Measurements from ENCODE around the gene RBMS3.
A peak's percentile ranks its signal among the peaks of the same experiment; 100 is the strongest.

RBMS3 gene

GRCh38 chr3:29279286-29279685, 1.6 kb upstream of the RBMS3 start:
- H3K4me1 ChIP-seq (ENCODE audit: control insufficient read depth, insufficient read depth, low read length) = peaks cover 6% of the 10 kb centered on the region
- H3K9ac ChIP-seq (ENCODE audit: low read length) = no peak overlapping the region
- H3K4me3 ChIP-seq (ENCODE audit: low read length) = no peak overlapping the region
- H3K27me3 ChIP-seq (ENCODE audit: control insufficient read depth, insufficient read depth, low read length) = no peaks in the 10 kb centered on the region
- H3K9me3 ChIP-seq (ENCODE audit: control insufficient read depth, low read length) = no peaks in the 10 kb centered on the region
- no peaks in the 10 kb centered on the region for H3K36me3 ChIP-seq (ENCODE audit: control insufficient read depth, insufficient read depth, low read length)

GRCh38 chr3:29279806-29280205, 1.1 kb upstream of the RBMS3 start:
- no peaks in the 10 kb centered on the region for H3K27me3 ChIP-seq (ENCODE audit: control insufficient read depth, insufficient read depth, low read length)
- no peaks in the 10 kb centered on the region for H3K9me3 ChIP-seq (ENCODE audit: control insufficient read depth, low read length)
- no peaks in the 10 kb centered on the region for H3K36me3 ChIP-seq (ENCODE audit: control insufficient read depth, insufficient read depth, low read length)
- H3K4me3 ChIP-seq (ENCODE audit: low read length) = no peak overlapping the region
- no peak overlapping the region for H3K9ac ChIP-seq (ENCODE audit: low read length)
- H3K4me1 ChIP-seq (ENCODE audit: control insufficient read depth, insufficient read depth, low read length) = peaks cover 6% of the 10 kb centered on the region

- no peak overlapping the region for H3K4me3 ChIP-seq (ENCODE audit: low read length)
- H3K9ac ChIP-seq (ENCODE audit: low read length) = peak overlapping the region; percentile 35
- H3K27me3 ChIP-seq (ENCODE audit: control insufficient read depth, insufficient read depth, low read length) = no peaks in the 10 kb centered on the region
- H3K4me1 ChIP-seq (ENCODE audit: control insufficient read depth, insufficient read depth, low read length) = peaks cover 6% of the 10 kb centered on the region
- no peaks in the 10 kb centered on the region for H3K9me3 ChIP-seq (ENCODE audit: control insufficient read depth, low read length)
- H3K36me3 ChIP-seq (ENCODE audit: control insufficient read depth, insufficient read depth, low read length) = no peaks in the 10 kb centered on the region
Measured at GRCh38 chr3:29281094-29281343, 148 bp downstream of the RBMS3 start.

GRCh38 chr3:29281344-29282241, 722 bp downstream of the RBMS3 start:
- Histone ChIP-seq H3K4me3 (ENCODE audit: low read length) (peak overlapping the region; percentile 29), H3K4me1 (ENCODE audit: control insufficient read depth, insufficient read depth, low read length) (peaks cover 6% of the 10 kb centered on the region), H3K27me3 (ENCODE audit: control insufficient read depth, insufficient read depth, low read length) (no peaks in the 10 kb centered on the region), H3K9ac (ENCODE audit: low read length) (peak overlapping the region; percentile 35), H3K36me3 (ENCODE audit: control insufficient read depth, insufficient read depth, low read length) (no peaks in the 10 kb centered on the region), H3K9me3 (ENCODE audit: control insufficient read depth, low read length) (no peaks in the 10 kb centered on the region)

GRCh38 chr3:29282427-29283230, 1.8 kb downstream of the RBMS3 start:
- Histone ChIP-seq H3K4me3 (ENCODE audit: low read length) (peak overlapping the region; percentile 49), H3K4me1 (ENCODE audit: control insufficient read depth, insufficient read depth, low read length) (peaks cover 6% of the 10 kb centered on the region), H3K27me3 (ENCODE audit: control insufficient read depth, insufficient read depth, low read length) (no peaks in the 10 kb centered on the region), H3K36me3 (ENCODE audit: control insufficient read depth, insufficient read depth, low read length) (no peaks in the 10 kb centered on the region), H3K9ac (ENCODE audit: low read length) (peak overlapping the region; percentile 35), H3K9me3 (ENCODE audit: control insufficient read depth, low read length) (no peaks in the 10 kb centered on the region)

GRCh38 chr3:29283231-29284119, 2.6 kb downstream of the RBMS3 start:
- no peaks in the 10 kb centered on the region for H3K9me3 ChIP-seq (ENCODE audit: control insufficient read depth, low read length)
- H3K27me3 ChIP-seq (ENCODE audit: control insufficient read depth, insufficient read depth, low read length) = no peaks in the 10 kb centered on the region
- peaks cover 6% of the 10 kb centered on the region for H3K4me1 ChIP-seq (ENCODE audit: control insufficient read depth, insufficient read depth, low read length)
- H3K36me3 ChIP-seq (ENCODE audit: control insufficient read depth, insufficient read depth, low read length) = no peaks in the 10 kb centered on the region
- no peak overlapping the region for H3K9ac ChIP-seq (ENCODE audit: low read length)
- H3K4me3 ChIP-seq (ENCODE audit: low read length) = no peak overlapping the region

- peaks cover 6% of the 10 kb centered on the region for H3K4me1 ChIP-seq (ENCODE audit: control insufficient read depth, insufficient read depth, low read length)
- H3K9ac ChIP-seq (ENCODE audit: low read length) = no peak overlapping the region
- no peaks in the 10 kb centered on the region for H3K27me3 ChIP-seq (ENCODE audit: control insufficient read depth, insufficient read depth, low read length)
- H3K4me3 ChIP-seq (ENCODE audit: low read length) = no peak overlapping the region
- no peaks in the 10 kb centered on the region for H3K9me3 ChIP-seq (ENCODE audit: control insufficient read depth, low read length)
- H3K36me3 ChIP-seq (ENCODE audit: control insufficient read depth, insufficient read depth, low read length) = no peaks in the 10 kb centered on the region
Measured at GRCh38 chr3:29284497-29284896, 3.6 kb downstream of the RBMS3 start.

- no peaks in the 10 kb centered on the region for H3K27me3 ChIP-seq (ENCODE audit: control insufficient read depth, insufficient read depth, low read length)
- no peak overlapping the region for H3K4me3 ChIP-seq (ENCODE audit: low read length)
- H3K4me1 ChIP-seq (ENCODE audit: control insufficient read depth, insufficient read depth, low read length) = peaks cover 6% of the 10 kb centered on the region
- H3K9ac ChIP-seq (ENCODE audit: low read length) = peak overlapping the region; percentile 18
- H3K9me3 ChIP-seq (ENCODE audit: control insufficient read depth, low read length) = no peaks in the 10 kb centered on the region
- no peaks in the 10 kb centered on the region for H3K36me3 ChIP-seq (ENCODE audit: control insufficient read depth, insufficient read depth, low read length)
Measured at GRCh38 chr3:29285471-29286071, 4.7 kb downstream of the RBMS3 start.

GRCh38 chr3:29286478-29287240, 5.8 kb downstream of the RBMS3 start:
- no peak overlapping the region for H3K4me3 ChIP-seq (ENCODE audit: low read length)
- H3K9ac ChIP-seq (ENCODE audit: low read length) = no peak overlapping the region
- no peaks in the 10 kb centered on the region for H3K36me3 ChIP-seq (ENCODE audit: control insufficient read depth, insufficient read depth, low read length)
- H3K9me3 ChIP-seq (ENCODE audit: control insufficient read depth, low read length) = no peaks in the 10 kb centered on the region
- peaks cover 3% of the 10 kb centered on the region for H3K4me1 ChIP-seq (ENCODE audit: control insufficient read depth, insufficient read depth, low read length)
- H3K27me3 ChIP-seq (ENCODE audit: control insufficient read depth, insufficient read depth, low read length) = no peaks in the 10 kb centered on the region

GRCh38 chr3:29290596-29290995, 9.7 kb downstream of the RBMS3 start:
- Histone ChIP-seq H3K4me3 (ENCODE audit: low read length) (no peak overlapping the region), H3K36me3 (ENCODE audit: control insufficient read depth, insufficient read depth, low read length) (no peaks in the 10 kb centered on the region), H3K9me3 (ENCODE audit: control insufficient read depth, low read length) (no peaks in the 10 kb centered on the region), H3K4me1 (ENCODE audit: control insufficient read depth, insufficient read depth, low read length) (no peaks in the 10 kb centered on the region), H3K9ac (ENCODE audit: low read length) (no peak overlapping the region), H3K27me3 (ENCODE audit: control insufficient read depth, insufficient read depth, low read length) (no peaks in the 10 kb centered on the region)

All from mucosa of stomach (tissue), 1 donor.